ENCODE data around the gene TSPAN12.
A peak's percentile ranks its signal among the peaks of the same experiment; 100 is the strongest.
"Not testable (repeated sequence)": the region's sequence is repeated elsewhere in the genome, so short reads cannot be mapped to it uniquely, and the experiment has no call there.

The TSPAN12 gene

GRCh38 chr7:120857588-120858573 is at the start of gene TSPAN12:
TSS of gene TSPAN12 (minus strand) at chr7:120858144. CDS start at chr7:120856763, 1,381 bp downstream.
- DNase-seq = peak; percentile 8 to 10

GRCh38 chr7:120898715-120899499 is 41.0 kb upstream of the TSPAN12 start:
- no peak for DNase-seq

GRCh38 chr7:120895253-120895652 is 37.3 kb upstream of the TSPAN12 start:
- DNase-seq = not testable (repeated sequence)

- not testable (repeated sequence) for DNase-seq
These were observed 27.7 kb upstream of the TSPAN12 start for GRCh38 chr7:120885602-120886001.

GRCh38 chr7:120877701-120878100 is 19.8 kb upstream of the TSPAN12 start:
- no peak for DNase-seq

- no peak for DNase-seq
These were observed 19.0 kb upstream of the TSPAN12 start for GRCh38 chr7:120876922-120877321.

GRCh38 chr7:120874722-120875121 is 16.8 kb upstream of the TSPAN12 start:
- DNase-seq = no peak

- no peak for DNase-seq
These were observed 16.1 kb upstream of the TSPAN12 start for GRCh38 chr7:120874016-120874415.

- no peak for DNase-seq
These were observed 15.5 kb upstream of the TSPAN12 start for GRCh38 chr7:120873401-120873800.

- DNase-seq = no peak
These were observed 11.8 kb upstream of the TSPAN12 start for GRCh38 chr7:120869700-120870099.

GRCh38 chr7:120867932-120868331 is 10.0 kb upstream of the TSPAN12 start:
- DNase-seq = no peak

GRCh38 chr7:120865191-120865981 is 7.4 kb upstream of the TSPAN12 start:
- no peak for DNase-seq

GRCh38 chr7:120864141-120864900 is 6.4 kb upstream of the TSPAN12 start:
- DNase-seq = no peak

- DNase-seq = no peak
These were observed 5.1 kb upstream of the TSPAN12 start for GRCh38 chr7:120862987-120863590.

- no peak for DNase-seq
These were observed 2.2 kb upstream of the TSPAN12 start for GRCh38 chr7:120860156-120860555.

- DNase-seq = no peak
These were observed 1.5 kb upstream of the TSPAN12 start for GRCh38 chr7:120859459-120859858.

GRCh38 chr7:120856621-120857352 is 1.2 kb downstream of the TSPAN12 start:
- DNase-seq = peak in 1 of 2 experiments; percentile 3

- no peak for DNase-seq
These were observed 1.7 kb downstream of the TSPAN12 start for GRCh38 chr7:120856198-120856597.

GRCh38 chr7:120852700-120853099 is 5.2 kb downstream of the TSPAN12 start:
- DNase-seq = no peak

GRCh38 chr7:120843109-120843508 is 14.8 kb downstream of the TSPAN12 start:
- DNase-seq = no peak

GRCh38 chr7:120842121-120842621 is 15.8 kb downstream of the TSPAN12 start:
- DNase-seq = no peak
